KMS-11 (cell line): Measurements from ENCODE around the gene POLD3.

Experiments used
- H2AFZ ChIP-seq: fragments of 200-600 bp; sonication (generic); 2 replicates; pipeline ENCODE4 v1.6.1; 2016; ENCODE audit warnings: antibody characterized with exemption, mixed run types, low read depth
- H3K27ac ChIP-seq: fragments of 200-600 bp; sonication (generic); 2 replicates; pipeline ENCODE4 v1.6.1; 2016; ENCODE audit warnings: mild to moderate bottlenecking, mixed run types
- H3K27me3 ChIP-seq: fragments of 200-600 bp; sonication (generic); 2 replicates; pipeline ENCODE4 v1.6.1; 2017; ENCODE audit warnings: mild to moderate bottlenecking, low read depth, mixed run types, moderate library complexity; ENCODE audit not compliant: insufficient read depth
- H3K36me3 ChIP-seq: fragments of 200-600 bp; sonication (generic); 2 replicates; pipeline ENCODE4 v1.6.1; 2017; ENCODE audit warnings: mild to moderate bottlenecking, mixed run types; ENCODE audit not compliant: insufficient read depth
- H3K4me1 ChIP-seq: fragments of 200-600 bp; sonication (generic); 2 replicates; pipeline ENCODE4 v1.6.1; 2016; ENCODE audit warnings: mild to moderate bottlenecking, low read depth, mixed run types; ENCODE audit not compliant: poor library complexity, severe bottlenecking
- H3K4me2 ChIP-seq: fragments of 200-600 bp; sonication (generic); 2 replicates; pipeline ENCODE4 v1.7.0; 2016; ENCODE audit warnings: mild to moderate bottlenecking, mixed run types
- H3K4me3 ChIP-seq: fragments of 200-600 bp; sonication (generic); IDR thresholded peaks from 2 replicates; pipeline ENCODE4 v1.6.1; 2017; ENCODE audit warnings: low read depth, low read length, mixed read lengths; ENCODE audit not compliant: insufficient read depth
- H3K79me2 ChIP-seq: fragments of 200-600 bp; sonication (generic); 2 replicates; pipeline ENCODE4 v1.6.1; 2016; ENCODE audit warnings: low read depth, mixed run types; ENCODE audit not compliant: insufficient read depth
- H3K9ac ChIP-seq: fragments of 200-600 bp; sonication (generic); 2 replicates; pipeline ENCODE4 v1.6.1; 2016; ENCODE audit warnings: mild to moderate bottlenecking, mixed run types
- H4K20me1 ChIP-seq: fragments of 200-600 bp; sonication (generic); 2 replicates; pipeline ENCODE4 v1.6.1; 2016; ENCODE audit warnings: mild to moderate bottlenecking, mixed run types; ENCODE audit not compliant: insufficient read depth
- TF ChIP-seq, protein P1 (sequence below): fragments of 200-600 bp; sonication (generic); conservative IDR thresholded peaks from 2 replicates; pipeline ENCODE4 v1.6.1; 2017; ENCODE audit warnings: low read depth, mild to moderate bottlenecking, antibody characterized with exemption, low read length, moderate library complexity, mixed read lengths

The POLD3 gene

DNA sequence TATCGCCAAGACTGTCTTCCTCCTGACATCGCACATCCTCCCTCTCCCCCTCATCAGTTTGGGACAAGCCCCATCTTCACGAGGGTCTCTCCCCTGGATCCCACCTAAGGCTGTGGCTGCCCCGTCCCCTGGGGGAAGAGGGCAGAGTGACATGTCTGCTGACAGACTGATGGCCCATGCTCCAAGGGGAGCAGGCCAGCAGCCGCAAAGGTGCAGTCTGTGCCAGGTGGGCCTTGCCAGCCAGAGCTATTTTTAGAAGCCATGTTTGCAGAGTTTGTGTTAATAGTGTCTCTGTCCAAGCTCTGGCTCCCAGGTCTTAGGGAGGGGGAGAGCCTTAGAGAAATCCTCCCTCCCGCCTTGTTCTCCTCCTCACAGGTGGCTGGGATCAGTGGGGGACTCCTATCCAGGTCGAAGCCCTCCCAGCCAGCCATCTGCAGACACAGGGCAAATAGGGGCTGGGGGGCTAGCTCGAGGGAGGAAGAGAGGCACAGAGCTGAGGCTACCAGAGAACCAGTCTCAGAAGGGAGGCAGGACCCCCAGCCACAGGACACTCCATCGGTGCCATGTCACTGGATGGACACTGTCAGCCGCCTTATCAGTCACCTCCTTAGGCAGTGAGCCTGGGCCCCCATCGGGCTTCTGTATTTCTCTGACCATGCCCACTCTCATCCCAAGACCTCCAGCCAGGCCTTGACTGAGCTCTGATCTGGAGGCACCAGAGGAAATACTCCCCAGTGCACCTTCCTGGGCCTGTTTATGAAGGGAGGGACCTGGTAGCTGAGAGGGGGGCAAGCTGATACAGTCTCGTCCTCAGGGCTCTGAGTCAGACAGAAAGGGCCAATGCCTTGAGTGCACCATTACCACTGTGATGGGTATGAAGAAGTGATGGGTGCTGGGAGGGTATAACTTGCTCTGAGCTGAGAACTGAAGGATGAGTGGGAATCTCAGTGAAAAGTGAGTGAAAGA is 89.6 kb downstream of the POLD3 start:
- H3K9ac ChIP-seq: no peak overlapping the region
- H3K36me3 ChIP-seq: no peaks in the 10 kb centered on the region
- TF ChIP-seq, protein P1, sequence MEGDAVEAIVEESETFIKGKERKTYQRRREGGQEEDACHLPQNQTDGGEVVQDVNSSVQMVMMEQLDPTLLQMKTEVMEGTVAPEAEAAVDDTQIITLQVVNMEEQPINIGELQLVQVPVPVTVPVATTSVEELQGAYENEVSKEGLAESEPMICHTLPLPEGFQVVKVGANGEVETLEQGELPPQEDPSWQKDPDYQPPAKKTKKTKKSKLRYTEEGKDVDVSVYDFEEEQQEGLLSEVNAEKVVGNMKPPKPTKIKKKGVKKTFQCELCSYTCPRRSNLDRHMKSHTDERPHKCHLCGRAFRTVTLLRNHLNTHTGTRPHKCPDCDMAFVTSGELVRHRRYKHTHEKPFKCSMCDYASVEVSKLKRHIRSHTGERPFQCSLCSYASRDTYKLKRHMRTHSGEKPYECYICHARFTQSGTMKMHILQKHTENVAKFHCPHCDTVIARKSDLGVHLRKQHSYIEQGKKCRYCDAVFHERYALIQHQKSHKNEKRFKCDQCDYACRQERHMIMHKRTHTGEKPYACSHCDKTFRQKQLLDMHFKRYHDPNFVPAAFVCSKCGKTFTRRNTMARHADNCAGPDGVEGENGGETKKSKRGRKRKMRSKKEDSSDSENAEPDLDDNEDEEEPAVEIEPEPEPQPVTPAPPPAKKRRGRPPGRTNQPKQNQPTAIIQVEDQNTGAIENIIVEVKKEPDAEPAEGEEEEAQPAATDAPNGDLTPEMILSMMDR: no peak
- no peak overlapping the region for H3K27ac ChIP-seq
- H3K4me1 ChIP-seq: no peaks in the 10 kb centered on the region
- H3K4me2 ChIP-seq: no peak overlapping the region
- H3K27me3 ChIP-seq: no peaks in the 10 kb centered on the region
- H2AFZ ChIP-seq: no peak overlapping the region
- H3K4me3 ChIP-seq: no peak overlapping the region
- H4K20me1 ChIP-seq: no peaks in the 10 kb centered on the region
- no peaks in the 10 kb centered on the region for H3K79me2 ChIP-seq

DNA sequence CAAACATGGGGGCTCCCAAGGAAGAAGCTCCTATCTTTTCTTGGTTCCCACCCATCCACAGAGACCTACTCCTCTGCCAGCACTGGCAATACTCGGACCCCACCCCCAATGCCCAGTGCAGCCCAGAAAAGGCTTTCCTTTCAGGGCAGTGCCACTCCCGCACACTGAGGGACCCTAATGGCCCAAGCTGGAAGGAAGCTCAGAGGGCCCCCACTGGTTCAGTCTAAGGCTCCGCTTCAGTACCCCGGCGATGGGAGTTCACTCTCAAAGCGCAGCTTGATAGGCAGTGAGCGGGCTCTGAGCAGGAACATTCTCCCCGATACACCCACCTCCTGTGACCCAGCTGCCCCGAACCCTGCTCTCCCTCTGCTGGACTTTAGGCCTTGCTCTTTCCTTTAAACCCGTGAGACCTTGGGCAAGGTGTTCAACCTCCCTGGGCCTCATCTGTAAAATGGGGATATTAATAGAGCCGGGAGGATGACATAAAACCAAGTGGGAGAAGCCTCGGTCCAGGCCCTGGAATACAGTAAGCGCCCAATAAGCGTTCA is 90.4 kb downstream of the POLD3 start:
- no peak overlapping the region for H3K27ac ChIP-seq
- TF ChIP-seq, protein P1: no peak
- H3K27me3 ChIP-seq: no peaks in the 10 kb centered on the region
- no peak overlapping the region for H3K9ac ChIP-seq
- no peaks in the 10 kb centered on the region for H3K36me3 ChIP-seq
- H2AFZ ChIP-seq: no peak overlapping the region
- H4K20me1 ChIP-seq: no peaks in the 10 kb centered on the region
- no peaks in the 10 kb centered on the region for H3K4me1 ChIP-seq
- H3K79me2 ChIP-seq: no peaks in the 10 kb centered on the region
- H3K4me2 ChIP-seq: no peak overlapping the region
- no peak overlapping the region for H3K4me3 ChIP-seq

DNA sequence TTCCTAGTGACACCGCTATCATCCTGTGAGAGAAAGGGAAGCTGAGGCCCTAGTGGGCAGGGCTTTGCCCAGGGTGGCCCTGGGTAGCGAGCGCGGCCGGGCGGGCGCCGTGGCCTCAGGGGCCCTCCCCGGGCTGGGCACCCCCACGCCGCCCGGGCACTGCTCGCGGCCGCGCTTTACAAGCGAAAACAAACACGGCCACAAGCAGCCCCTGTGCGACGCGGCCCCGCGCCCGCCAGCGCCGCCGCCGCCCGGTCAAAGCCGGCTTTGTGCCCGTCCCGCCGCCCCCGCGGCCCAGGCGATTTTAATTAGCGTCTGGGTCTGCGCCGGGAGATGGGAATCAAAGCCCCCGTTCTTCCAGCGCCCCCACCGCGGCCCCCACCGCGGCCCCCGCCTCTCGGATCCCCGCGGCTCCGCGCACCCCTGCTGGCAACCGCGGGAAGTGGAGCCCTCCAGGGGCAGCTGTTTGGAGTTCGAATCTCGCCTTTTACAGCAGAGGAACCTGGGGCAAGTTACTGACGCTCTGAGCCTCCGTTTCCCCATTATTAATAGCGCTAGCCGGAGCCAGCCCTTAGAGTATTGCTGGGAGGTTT is 91.0 kb downstream of the POLD3 start:
- no peak overlapping the region for H3K4me3 ChIP-seq
- no peaks in the 10 kb centered on the region for H3K79me2 ChIP-seq
- TF ChIP-seq, protein P1: no peak
- no peaks in the 10 kb centered on the region for H3K27me3 ChIP-seq
- no peak overlapping the region for H3K27ac ChIP-seq
- H3K9ac ChIP-seq: no peak overlapping the region
- H2AFZ ChIP-seq: no peak overlapping the region
- no peak overlapping the region for H3K4me2 ChIP-seq
- no peaks in the 10 kb centered on the region for H3K4me1 ChIP-seq
- no peaks in the 10 kb centered on the region for H3K36me3 ChIP-seq
- H4K20me1 ChIP-seq: no peaks in the 10 kb centered on the region

DNA sequence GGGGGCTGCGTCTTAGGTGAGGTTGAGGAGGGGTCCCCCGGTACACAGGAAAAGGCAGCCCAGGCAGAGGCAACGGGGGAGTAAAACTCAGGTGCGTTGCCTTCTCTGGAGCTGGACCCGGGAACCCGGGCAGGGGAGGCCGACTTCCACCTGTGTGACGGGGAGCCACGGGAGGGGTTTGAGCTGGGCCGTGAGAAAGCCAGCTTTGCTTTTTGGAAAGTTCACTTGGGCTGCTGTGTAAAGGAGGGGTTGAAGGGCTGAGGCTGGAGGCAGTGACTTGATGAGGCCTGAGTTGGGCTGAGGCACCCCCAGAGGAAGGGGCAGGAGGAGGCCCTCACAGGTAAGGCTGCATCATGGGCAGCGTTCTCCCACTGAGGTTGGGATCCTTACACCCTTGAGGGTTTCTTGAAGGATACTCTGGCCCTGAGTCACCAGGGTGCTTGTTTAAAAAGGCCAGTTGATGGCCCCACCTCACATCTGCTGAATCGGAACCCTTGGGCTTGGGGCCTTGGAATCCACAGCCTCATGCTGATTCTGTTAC is 91.6 kb downstream of the POLD3 start:
- no peak overlapping the region for H3K4me3 ChIP-seq

More for the DNA sequence above, 91.6 kb downstream of the POLD3 start:
- Histone ChIP-seq H3K79me2 (no peaks in the 10 kb centered on the region), H3K9ac (no peak overlapping the region), H4K20me1 (no peaks in the 10 kb centered on the region), H3K27me3 (no peaks in the 10 kb centered on the region), H3K27ac (no peak overlapping the region), H3K4me2 (no peak overlapping the region), H3K4me1 (no peaks in the 10 kb centered on the region), H3K36me3 (no peaks in the 10 kb centered on the region), H2AFZ (no peak overlapping the region)
- TF ChIP-seq, protein P1: no peak
